Measurements from ENCODE around the gene RSF1. TPM values are rescaled to one million over a fixed set of nuclear protein-coding genes. Genes with fewer than 3 reads are reported as not detected.

RSF1 gene
- total and polyA plus RNA-seq, 2 experiments from 2014 or later = 51.2 to 188 TPM

- no peak overlapping the region for H3K27ac ChIP-seq (ENCODE audit: low read depth)
- H3K27ac Mint-ChIP-seq = no peak overlapping the region
- H3K27me3 ChIP-seq (ENCODE audit: insufficient read depth) = no peaks in the 10 kb centered on the region
- peaks cover 78% of the 10 kb centered on the region for H4K20me1 ChIP-seq (replicated peaks; ENCODE audit: insufficient read depth)
- TF ChIP-seq NANOG (IDR thresholded peaks at IDR 0.05; ENCODE audit: borderline replicate concordance) = no peak
- no peak for TF ChIP-seq ETS1 (IDR thresholded peaks at IDR 0.05)
- TF ChIP-seq CTCF (conservative IDR thresholded peaks at IDR 0.05; ENCODE audit: low read depth in 2 of 2) = no peak
- no peak for TF ChIP-seq STAT1 (IDR thresholded peaks at IDR 0.05; ENCODE audit: unreplicated experiment)
- TF ChIP-seq EZH2 (IDR thresholded peaks at IDR 0.05; ENCODE audit: low read depth, unreplicated experiment) = no peak
- no peak for TF ChIP-seq JUNB (IDR thresholded peaks at IDR 0.05; ENCODE audit: unreplicated experiment)
- TF ChIP-seq EZH2phosphoT487 (IDR thresholded peaks at IDR 0.05; ENCODE audit: unreplicated experiment) = no peak
- H3K27me3 Mint-ChIP-seq (ENCODE audit: insufficient read depth, low read depth, poor library complexity) = no peaks in the 10 kb centered on the region
- DNase-seq (ENCODE audit: low spot score) (no peak), ATAC-seq (no peak)
- no peak overlapping the region for H3K4me2 ChIP-seq
- H3K79me2 ChIP-seq (replicated peaks; ENCODE audit: insufficient read depth) = peaks cover 97% of the 10 kb centered on the region
- no peaks in the 10 kb centered on the region for H3F3A ChIP-seq (replicated peaks; ENCODE audit: low read depth)
- H3K4me1 ChIP-seq (ENCODE audit: insufficient read depth) = no peaks in the 10 kb centered on the region; the same call in 1 of the 2 replicates
- H3K4me1 Mint-ChIP-seq = peaks cover 8% of the 10 kb centered on the region; the same call in 2 of the 3 replicates
- no peak overlapping the region for H3K4me3 Mint-ChIP-seq
- H3K4me3 ChIP-seq = no peak overlapping the region
- H3K36me3 Mint-ChIP-seq (ENCODE audit: low read depth) = peaks cover 11% of the 10 kb centered on the region; the same call in 2 of the 3 replicates
- H2AFZ ChIP-seq = no peak overlapping the region
- H3K36me3 ChIP-seq (ENCODE audit: insufficient read depth) = peaks cover 4% of the 10 kb centered on the region; the same call in 1 of the 2 replicates
- H3K9me3 Mint-ChIP-seq = no peaks in the 10 kb centered on the region; the same call in 2 of the 3 replicates
- H3K9me2 ChIP-seq (ENCODE audit: insufficient read depth) = no peaks in the 10 kb centered on the region
These were observed 13.5 kb downstream of the RSF1 start for GRCh38 chr11:77806993-77807392.

GRCh38 chr11:77806415-77806814 is 14.1 kb downstream of the RSF1 start:
- Histone ChIP-seq H3K27ac (ENCODE audit: low read depth) (no peak overlapping the region), H3K4me2 (no peak overlapping the region), H3K36me3 (ENCODE audit: insufficient read depth) (peaks cover 4% of the 10 kb centered on the region; the same call in 1 of the 2 replicates), H3F3A (replicated peaks; ENCODE audit: low read depth) (no peaks in the 10 kb centered on the region), H3K4me1 (ENCODE audit: insufficient read depth) (no peaks in the 10 kb centered on the region; the same call in 1 of the 2 replicates), H3K9me2 (ENCODE audit: insufficient read depth) (no peaks in the 10 kb centered on the region), H4K20me1 (replicated peaks; ENCODE audit: insufficient read depth) (peaks cover 81% of the 10 kb centered on the region), H3K79me2 (replicated peaks; ENCODE audit: insufficient read depth) (peaks cover 97% of the 10 kb centered on the region), H3K27me3 (ENCODE audit: insufficient read depth) (no peaks in the 10 kb centered on the region), H2AFZ (no peak overlapping the region), H3K4me3 (no peak overlapping the region)
- no peak overlapping the region for H3K27ac Mint-ChIP-seq
- no peaks in the 10 kb centered on the region; the same call in 2 of the 3 replicates for H3K9me3 Mint-ChIP-seq
- ATAC-seq (no peak), DNase-seq (ENCODE audit: low spot score) (no peak)
- H3K4me3 Mint-ChIP-seq = no peak overlapping the region
- no peaks in the 10 kb centered on the region for H3K27me3 Mint-ChIP-seq (ENCODE audit: insufficient read depth, low read depth, poor library complexity)
- peaks cover 11% of the 10 kb centered on the region for H3K4me1 Mint-ChIP-seq
- peaks cover 9% of the 10 kb centered on the region; the same call in 2 of the 3 replicates for H3K36me3 Mint-ChIP-seq (ENCODE audit: low read depth)
- TF ChIP-seq, protein P1, sequence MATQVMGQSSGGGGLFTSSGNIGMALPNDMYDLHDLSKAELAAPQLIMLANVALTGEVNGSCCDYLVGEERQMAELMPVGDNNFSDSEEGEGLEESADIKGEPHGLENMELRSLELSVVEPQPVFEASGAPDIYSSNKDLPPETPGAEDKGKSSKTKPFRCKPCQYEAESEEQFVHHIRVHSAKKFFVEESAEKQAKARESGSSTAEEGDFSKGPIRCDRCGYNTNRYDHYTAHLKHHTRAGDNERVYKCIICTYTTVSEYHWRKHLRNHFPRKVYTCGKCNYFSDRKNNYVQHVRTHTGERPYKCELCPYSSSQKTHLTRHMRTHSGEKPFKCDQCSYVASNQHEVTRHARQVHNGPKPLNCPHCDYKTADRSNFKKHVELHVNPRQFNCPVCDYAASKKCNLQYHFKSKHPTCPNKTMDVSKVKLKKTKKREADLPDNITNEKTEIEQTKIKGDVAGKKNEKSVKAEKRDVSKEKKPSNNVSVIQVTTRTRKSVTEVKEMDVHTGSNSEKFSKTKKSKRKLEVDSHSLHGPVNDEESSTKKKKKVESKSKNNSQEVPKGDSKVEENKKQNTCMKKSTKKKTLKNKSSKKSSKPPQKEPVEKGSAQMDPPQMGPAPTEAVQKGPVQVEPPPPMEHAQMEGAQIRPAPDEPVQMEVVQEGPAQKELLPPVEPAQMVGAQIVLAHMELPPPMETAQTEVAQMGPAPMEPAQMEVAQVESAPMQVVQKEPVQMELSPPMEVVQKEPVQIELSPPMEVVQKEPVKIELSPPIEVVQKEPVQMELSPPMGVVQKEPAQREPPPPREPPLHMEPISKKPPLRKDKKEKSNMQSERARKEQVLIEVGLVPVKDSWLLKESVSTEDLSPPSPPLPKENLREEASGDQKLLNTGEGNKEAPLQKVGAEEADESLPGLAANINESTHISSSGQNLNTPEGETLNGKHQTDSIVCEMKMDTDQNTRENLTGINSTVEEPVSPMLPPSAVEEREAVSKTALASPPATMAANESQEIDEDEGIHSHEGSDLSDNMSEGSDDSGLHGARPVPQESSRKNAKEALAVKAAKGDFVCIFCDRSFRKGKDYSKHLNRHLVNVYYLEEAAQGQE (IDR thresholded peaks at IDR 0.05; ENCODE audit: unreplicated experiment) = no peak
- TF ChIP-seq STAT1 (IDR thresholded peaks at IDR 0.05; ENCODE audit: unreplicated experiment) (no peak), ZNF331 (CRISPR knock-in tag; IDR thresholded peaks at IDR 0.05; ENCODE audit: low read depth) (no peak), ZNF114 (CRISPR knock-in tag; IDR thresholded peaks at IDR 0.05) (no peak), EZH2 (IDR thresholded peaks at IDR 0.05; ENCODE audit: low read depth, unreplicated experiment) (no peak), CREB1 (CRISPR knock-in tag; IDR thresholded peaks at IDR 0.05; ENCODE audit: low read depth) (no peak), EZH2phosphoT487 (IDR thresholded peaks at IDR 0.05; ENCODE audit: unreplicated experiment) (no peak), NANOG (IDR thresholded peaks at IDR 0.05; ENCODE audit: borderline replicate concordance) (no peak), ETS1 (IDR thresholded peaks at IDR 0.05) (no peak), POLR2AphosphoS5 (IDR thresholded peaks at IDR 0.05; ENCODE audit: low read depth) (no peak), CTCF (conservative IDR thresholded peaks at IDR 0.05; ENCODE audit: low read depth in 2 of 2) (no peak)

Data from GM23338 (cell line).